HepG2 (cell line): ENCODE results near the gene CTRL. TPM values are rescaled to one million over a fixed set of nuclear protein-coding genes. Genes with fewer than 3 reads are reported as not detected.

Source experiments
- AHR ChIP-seq: IDR thresholded peaks from 2 replicates; pipeline ENCODE4 v1.6.1; 2018; ENCODE audit warnings: missing genetic modification reagents, missing compliant biosample characterization
- CBFB ChIP-seq: sonication (generic); formaldehyde crosslinking; IDR thresholded peaks from 2 replicates; pipeline ENCODE4 v1.4.0; 2020; ENCODE audit warnings: missing genetic modification reagents
- CC2D1A ChIP-seq: sonication (generic); formaldehyde crosslinking; IDR thresholded peaks from 2 replicates; pipeline ENCODE4 v1.8.1; 2023; ENCODE audit warnings: mild to moderate bottlenecking, missing genetic modification reagents
- DZIP1 ChIP-seq: sonication (generic); formaldehyde crosslinking; IDR thresholded peaks from 2 replicates; pipeline ENCODE4 v1.5.0; 2020; ENCODE audit warnings: mild to moderate bottlenecking, missing genetic modification reagents
- KLF11 ChIP-seq: IDR thresholded peaks from 2 replicates; pipeline ENCODE4 v1.6.1; 2016; ENCODE audit warnings: missing compliant biosample characterization
- MAFF ChIP-seq: IDR thresholded peaks from 2 replicates; pipeline ENCODE4 v1.6.1; 2011; ENCODE audit warnings: low read depth, low read length, improper control_type of control experiment
- MAZ ChIP-seq, 2 experiments: sonication (generic) in 1 of 2; formaldehyde crosslinking in 1 of 2; IDR thresholded peaks; 2 replicates each; pipeline versions ENCODE4 v1.5.0 to v1.6.1; 2012 to 2020; ENCODE audit warnings: low read depth in 2 of 2, mild to moderate bottlenecking in 2 of 2, borderline replicate concordance in 1 of 2, improper control_type of control experiment in 1 of 2, low read length in 1 of 2, missing genetic modification reagents in 1 of 2, moderate library complexity in 1 of 2
- MEIS2 ChIP-seq: sonication (generic); formaldehyde crosslinking; IDR thresholded peaks from 2 replicates; pipeline ENCODE4 v1.9.0; 2021; ENCODE audit warnings: mild to moderate bottlenecking, missing genetic modification reagents
- POLR2A ChIP-seq, 2 experiments: IDR thresholded peaks; 2 replicates each; pipeline ENCODE4 v1.6.1; 2011; ENCODE audit warnings: low read depth in 2 of 2, low read length in 2 of 2, mild to moderate bottlenecking in 1 of 2, moderate library complexity in 1 of 2; ENCODE audit not compliant: insufficient read depth in 1 of 2
- SALL1 ChIP-seq: sonication (generic); formaldehyde crosslinking; IDR thresholded peaks from 2 replicates; pipeline ENCODE4 v1.8.0; 2022; ENCODE audit warnings: mild to moderate bottlenecking, missing genetic modification reagents
- ZFYVE20 ChIP-seq: sonication (generic); formaldehyde crosslinking; IDR thresholded peaks from 2 replicates; pipeline ENCODE4 v1.8.0; 2023; ENCODE audit warnings: low read depth, mild to moderate bottlenecking, moderate library complexity, missing genetic modification reagents, borderline replicate concordance
- ZNF501 ChIP-seq: sonication (generic); formaldehyde crosslinking; IDR thresholded peaks from 2 replicates; pipeline ENCODE4 v1.5.1; 2020; ENCODE audit warnings: mild to moderate bottlenecking, moderate library complexity, missing genetic modification reagents
- ZNF570 ChIP-seq: sonication (generic); formaldehyde crosslinking; IDR thresholded peaks from 2 replicates; pipeline ENCODE4 v1.4.0; 2020; ENCODE audit warnings: mild to moderate bottlenecking, missing genetic modification reagents, borderline replicate concordance
- polyA plus RNA-seq, 8 experiments: library from polyadenylated mRNA; depleted of rRNA in 3 of 8; stranded (reverse) in 7 of 8; unstranded in 1 of 8; fragments of >200 nt; fragmentation: Illumina TruSeq in 4 of 8; extraction: Trizol in 4 of 8; gene quantifications; 2 replicates each; pipeline versions ENCODE4 v1.2.1 to v1.2.3, GENCODE V29; 2011 to 2016; ENCODE audit warnings: low read depth in 4 of 8, missing spikeins in 1 of 8, mixed read lengths in 1 of 8; ENCODE audit not compliant: insufficient read depth in 1 of 8
- total RNA-seq, 5 experiments: library from RNA; depleted of rRNA; stranded (reverse); fragments of >200 nt; fragmentation: Illumina TruSeq; extraction: Trizol; gene quantifications; 2 replicates each; pipeline ENCODE4 v1.2.3, GENCODE V29; 2016; ENCODE audit warnings: low read depth in 1 of 5
- TF ChIP-seq, protein P1 (sequence below): sonication (generic); formaldehyde crosslinking; IDR thresholded peaks from 2 replicates; pipeline ENCODE4 v1.5.1; 2020; ENCODE audit warnings: mild to moderate bottlenecking, missing genetic modification reagents, borderline replicate concordance
- TF ChIP-seq, protein P2 (sequence below): sonication (generic); formaldehyde crosslinking; IDR thresholded peaks from 2 replicates; pipeline ENCODE4 v1.5.0; 2020; ENCODE audit warnings: missing genetic modification reagents
- TF ChIP-seq, protein P3 (sequence below): sonication (generic); formaldehyde crosslinking; conservative IDR thresholded peaks from 2 replicates; pipeline ENCODE4 v1.4.0; 2020; ENCODE audit warnings: missing genetic modification reagents
- TF ChIP-seq, protein P4 (sequence below): sonication (generic); formaldehyde crosslinking; IDR thresholded peaks from 2 replicates; pipeline ENCODE4 v1.5.0; 2020; ENCODE audit warnings: missing genetic modification reagents, mild to moderate bottlenecking, borderline replicate concordance

The CTRL gene
- total and polyA plus RNA-seq, 2 of the 13 experiments (the other 11 are each of a cell fraction or from before 2014, with no cell fraction given) = 1.9 to 2.7 TPM

GRCh38 chr16:67965668-67966548, 34.2 kb upstream of the CTRL start (continued):
- TF ChIP-seq DZIP1 (CRISPR knock-in tag) (0 out of 2 replicates have a peak, but pooled peaks have one; percentile 15), MEIS2 (CRISPR knock-in tag) (0 out of 2 replicates have a peak, but pooled peaks have one; percentile 30), POLR2A (IDR thresholded peaks at IDR 0.05; ENCODE audit: insufficient read depth in 1 of 2, low read depth in 2 of 2, low read length in 2 of 2) (peak; percentile 18 to 69; a peak in 3 of 4 replicates), ZNF501 (CRISPR knock-in tag) (0 out of 2 replicates have a peak, but pooled peaks have one; percentile 8), ZFYVE20 (CRISPR knock-in tag) (0 out of 2 replicates have a peak, but pooled peaks have one; percentile 30), KLF11 (0 out of 2 replicates have a peak, but pooled peaks have one; percentile 53), CC2D1A (CRISPR knock-in tag) (0 out of 2 replicates have a peak, but pooled peaks have one; percentile 85), CBFB (CRISPR knock-in tag) (no peak), ZNF570 (CRISPR knock-in tag) (0 out of 2 replicates have a peak, but pooled peaks have one; percentile 13), MAFF (no peak), SALL1 (CRISPR knock-in tag) (peak; percentile 27; the same call in 1 of the 2 replicates), MAZ (IDR thresholded peaks at IDR 0.05; ENCODE audit: borderline replicate concordance, low read depth, low read length) (no peak), MAZ (CRISPR knock-in tag; IDR thresholded peaks at IDR 0.05; ENCODE audit: low read depth) (peak; percentile 73; the same call in 1 of the 2 replicates), AHR (CRISPR knock-in tag) (no peak)
- TF ChIP-seq, protein P1, sequence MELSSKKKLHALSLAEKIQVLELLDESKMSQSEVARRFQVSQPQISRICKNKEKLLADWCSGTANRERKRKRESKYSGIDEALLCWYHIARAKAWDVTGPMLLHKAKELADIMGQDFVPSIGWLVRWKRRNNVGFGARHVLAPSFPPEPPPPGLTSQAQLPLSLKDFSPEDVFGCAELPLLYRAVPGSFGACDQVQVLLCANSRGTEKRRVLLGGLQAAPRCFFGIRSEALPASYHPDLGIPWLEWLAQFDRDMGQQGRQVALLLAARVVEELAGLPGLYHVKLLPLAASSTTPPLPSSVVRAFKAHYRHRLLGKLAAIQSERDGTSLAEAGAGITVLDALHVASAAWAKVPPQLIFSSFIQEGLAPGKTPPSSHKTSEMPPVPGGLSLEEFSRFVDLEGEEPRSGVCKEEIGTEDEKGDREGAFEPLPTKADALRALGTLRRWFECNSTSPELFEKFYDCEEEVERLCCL (CRISPR knock-in tag) = no peak
- TF ChIP-seq, protein P2, sequence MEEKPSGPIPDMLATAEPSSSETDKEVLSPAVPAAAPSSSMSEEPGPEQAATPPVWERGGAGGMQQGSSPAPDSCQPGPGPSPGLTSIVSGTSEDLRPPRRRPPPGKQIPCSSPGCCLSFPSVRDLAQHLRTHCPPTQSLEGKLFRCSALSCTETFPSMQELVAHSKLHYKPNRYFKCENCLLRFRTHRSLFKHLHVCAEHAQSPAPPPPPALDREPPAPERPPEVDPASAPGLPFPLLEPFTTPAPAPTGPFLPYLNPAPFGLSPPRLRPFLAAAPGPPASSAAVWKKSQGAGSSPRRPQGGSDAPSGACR (CRISPR knock-in tag) = peak; percentile 70
- TF ChIP-seq, protein P3, sequence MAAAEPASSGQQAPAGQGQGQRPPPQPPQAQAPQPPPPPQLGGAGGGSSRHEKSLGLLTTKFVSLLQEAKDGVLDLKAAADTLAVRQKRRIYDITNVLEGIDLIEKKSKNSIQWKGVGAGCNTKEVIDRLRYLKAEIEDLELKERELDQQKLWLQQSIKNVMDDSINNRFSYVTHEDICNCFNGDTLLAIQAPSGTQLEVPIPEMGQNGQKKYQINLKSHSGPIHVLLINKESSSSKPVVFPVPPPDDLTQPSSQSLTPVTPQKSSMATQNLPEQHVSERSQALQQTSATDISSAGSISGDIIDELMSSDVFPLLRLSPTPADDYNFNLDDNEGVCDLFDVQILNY (CRISPR knock-in tag) = no peak
- TF ChIP-seq, protein P4, sequence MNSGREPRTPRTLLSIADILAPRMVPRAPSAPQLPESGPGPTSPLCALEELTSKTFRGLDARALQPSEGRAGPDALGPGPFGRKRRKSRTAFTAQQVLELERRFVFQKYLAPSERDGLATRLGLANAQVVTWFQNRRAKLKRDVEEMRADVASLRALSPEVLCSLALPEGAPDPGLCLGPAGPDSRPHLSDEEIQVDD = 0 out of 2 replicates have a peak, but pooled peaks have one; percentile 24
